HG03159 (cell line): ENCODE data around the gene KRT10.
A peak's percentile ranks its signal among the peaks of the same experiment; 100 is the strongest.
"Not testable (repeated sequence)": the region's sequence is repeated elsewhere in the genome, so short reads cannot be mapped to it uniquely, and the experiment has no call there.

ENCODE experiments used
- ATAC-seq: cut with Tn5 transposase; IDR thresholded peaks from one replicate; pipeline ENCODE4 v1.9.1; 2021; ENCODE audit warnings: mild to moderate bottlenecking, moderate library complexity; ENCODE audit not compliant: unreplicated experiment

The KRT10 gene

GRCh38 chr17:40836020-40836419, 13.6 kb upstream of the KRT10 start:
- ATAC-seq: no peak

- no peak for ATAC-seq
Measured at GRCh38 chr17:40833882-40834281, 11.5 kb upstream of the KRT10 start.

- no peak for ATAC-seq
Measured at GRCh38 chr17:40832840-40833239, 10.4 kb upstream of the KRT10 start.

- no peak for ATAC-seq
Measured at GRCh38 chr17:40830085-40830776, 7.8 kb upstream of the KRT10 start.

- no peak for ATAC-seq
Measured at GRCh38 chr17:40828454-40829044, 6.1 kb upstream of the KRT10 start.

GRCh38 chr17:40827746-40828453, 5.5 kb upstream of the KRT10 start:
- no peak for ATAC-seq

- ATAC-seq: no peak
Measured at GRCh38 chr17:40825599-40825998, 3.2 kb upstream of the KRT10 start.

- no peak for ATAC-seq
Measured at GRCh38 chr17:40824015-40824832, 1.8 kb upstream of the KRT10 start.

GRCh38 chr17:40821536-40821935, 878 bp downstream of the KRT10 start:
- no peak for ATAC-seq

GRCh38 chr17:40820228-40820838, 2.1 kb downstream of the KRT10 start:
- no peak for ATAC-seq

- no peak for ATAC-seq
Measured at GRCh38 chr17:40819528-40820125, 2.8 kb downstream of the KRT10 start.

GRCh38 chr17:40818733-40819527, 3.5 kb downstream of the KRT10 start:
- ATAC-seq: peak; percentile 80

GRCh38 chr17:40818343-40818732, 4.1 kb downstream of the KRT10 start:
- ATAC-seq: no peak

GRCh38 chr17:40817103-40817682, 5.2 kb downstream of the KRT10 start:
- no peak for ATAC-seq

GRCh38 chr17:40816569-40816968, 5.8 kb downstream of the KRT10 start:
- ATAC-seq: no peak

GRCh38 chr17:40815381-40815780, 7.0 kb downstream of the KRT10 start:
- no peak for ATAC-seq

- not testable (repeated sequence) for ATAC-seq
Measured at GRCh38 chr17:40814657-40815056, 7.8 kb downstream of the KRT10 start.

- ATAC-seq: no peak
Measured at GRCh38 chr17:40813804-40814203, 8.6 kb downstream of the KRT10 start.

GRCh38 chr17:40812639-40813038, 9.8 kb downstream of the KRT10 start:
- ATAC-seq: no peak
